CD1c-positive myeloid dendritic cell (primary cell): ENCODE measurements around the gene ARHGAP22.

Source experiments
- DNase-seq: peaks from one replicate; pipeline ENCODE4 v3.0.0-alpha.2; 2016; ENCODE audit errors: extremely low spot score

Gene ARHGAP22

DNA sequence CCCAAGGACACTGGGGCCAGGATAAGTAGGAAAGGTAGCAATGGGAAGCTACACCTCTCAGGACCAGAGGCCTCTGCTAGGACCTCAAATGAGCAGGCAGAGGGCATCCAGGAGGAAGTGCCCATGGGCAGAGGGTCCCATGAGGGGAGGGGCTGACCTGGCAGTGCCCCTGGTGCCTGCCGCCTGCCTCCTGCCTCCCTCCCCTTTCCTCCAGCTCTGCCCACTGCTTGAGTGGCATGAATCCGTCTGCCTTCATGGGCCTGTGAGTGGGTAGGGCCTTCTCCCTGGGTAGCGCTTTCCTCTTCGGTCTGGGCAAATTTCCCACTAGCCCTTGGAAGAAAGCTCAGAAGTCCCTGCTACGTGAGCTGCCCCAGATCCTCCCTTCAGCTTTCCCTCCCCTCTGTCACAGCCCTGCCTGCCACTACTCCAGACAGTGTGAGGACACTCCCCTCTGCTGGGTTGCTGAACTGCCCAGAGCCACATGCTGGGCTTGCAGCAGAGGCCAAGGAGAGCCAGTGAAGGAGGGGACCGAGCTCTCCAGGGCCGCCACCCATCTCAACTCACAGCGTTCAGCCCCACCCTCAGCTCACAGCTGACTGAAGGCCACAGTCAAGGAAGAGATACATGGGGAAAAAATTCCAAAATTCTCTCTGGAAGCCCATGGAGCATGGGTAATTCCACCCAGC, 141.4 kb downstream of the ARHGAP22 start:
- DNase-seq = no peak

DNA sequence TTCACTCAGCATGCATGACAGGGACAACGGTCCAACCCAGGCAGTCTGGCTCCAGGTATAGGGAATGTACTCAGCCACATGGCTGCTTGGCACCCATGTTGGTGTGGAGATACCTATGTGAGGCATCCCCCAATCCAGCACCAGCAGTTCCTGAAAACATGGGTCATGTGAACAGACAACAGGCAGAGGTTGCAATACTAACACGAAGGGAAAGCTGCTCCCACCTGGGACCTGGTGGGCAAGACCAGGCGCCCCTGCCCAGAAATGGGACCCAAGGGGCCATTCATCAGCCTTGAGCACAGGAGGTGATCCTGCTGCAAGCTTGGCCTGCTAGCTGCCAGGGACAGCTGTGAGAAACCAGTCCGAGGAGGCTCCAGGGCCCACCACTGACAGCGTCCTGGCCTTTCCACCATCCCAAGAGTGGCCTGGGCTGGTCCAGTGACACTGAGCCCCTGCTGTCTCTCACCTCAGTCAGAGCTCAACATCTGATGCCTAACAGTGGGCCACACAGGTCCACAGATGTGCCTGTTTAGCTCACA, 142.3 kb downstream of the ARHGAP22 start:
- no peak for DNase-seq

- no peak for DNase-seq
Measured at GRCh38 chr10:48461623-48462481, 143.0 kb downstream of the ARHGAP22 start.

GRCh38 chr10:48460182-48460581, 144.7 kb downstream of the ARHGAP22 start:
- no peak for DNase-seq

DNA sequence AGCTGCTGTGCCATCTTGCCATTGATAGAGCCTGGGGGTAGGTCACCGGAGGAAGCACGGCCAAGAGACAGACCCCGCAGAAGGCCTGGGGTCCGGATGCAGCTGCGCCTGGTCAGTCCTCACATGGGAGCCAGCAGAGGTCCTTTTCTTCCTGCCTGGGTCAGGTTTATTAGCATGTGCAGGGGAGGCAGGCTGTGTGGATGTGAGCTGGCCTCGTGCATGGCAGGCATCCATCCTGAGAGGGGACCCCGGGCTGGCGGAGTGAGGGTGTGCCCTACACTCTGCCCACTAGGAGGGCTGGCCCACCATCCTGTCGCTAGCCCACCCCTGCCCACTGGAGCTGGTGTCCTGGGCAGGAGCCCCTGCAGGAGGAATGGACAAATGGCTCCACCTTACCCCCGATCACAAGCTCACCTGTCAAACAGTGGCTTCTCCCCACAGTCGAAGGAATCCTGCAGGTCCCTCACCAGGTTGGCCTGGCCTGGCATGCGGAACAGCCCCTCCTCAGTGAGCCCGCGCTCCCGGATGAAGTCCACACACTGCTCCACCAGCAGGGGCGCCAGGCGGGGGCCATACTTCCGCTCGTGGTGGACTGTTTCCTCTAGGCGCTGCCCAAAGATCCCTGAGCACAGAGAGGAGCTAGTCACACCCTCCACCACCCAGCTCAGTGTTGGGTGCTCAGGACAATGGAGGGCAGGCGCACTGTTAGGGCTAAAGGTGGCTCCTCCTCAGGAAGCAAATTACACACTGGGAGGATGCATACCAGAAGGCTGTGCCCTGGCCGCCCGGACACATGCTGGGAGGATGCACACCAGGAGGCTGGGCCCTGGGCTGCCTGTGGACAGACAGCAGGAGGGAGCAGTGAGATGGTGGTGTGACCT, 145.4 kb downstream of the ARHGAP22 start:
- no peak for DNase-seq

DNA sequence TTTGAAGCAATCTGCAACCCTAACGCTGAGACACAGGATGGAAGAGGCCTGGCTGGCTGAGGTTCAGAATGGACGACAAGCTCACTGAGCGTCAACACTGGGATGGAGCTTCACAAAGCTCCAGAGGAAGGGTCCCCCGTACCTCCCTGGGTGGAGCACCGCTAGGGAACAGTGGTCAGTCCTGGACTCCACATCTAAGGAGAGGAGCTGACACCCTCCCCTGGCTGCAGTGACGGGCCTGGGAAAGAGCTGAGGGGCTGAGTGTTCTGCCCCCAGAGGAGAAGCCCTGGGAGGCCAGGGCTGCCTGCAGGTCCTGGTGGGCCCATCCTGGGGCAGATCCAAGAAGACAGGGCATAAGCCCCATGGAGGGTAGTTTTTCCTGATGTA, 146.2 kb downstream of the ARHGAP22 start:
- DNase-seq = no peak

DNA sequence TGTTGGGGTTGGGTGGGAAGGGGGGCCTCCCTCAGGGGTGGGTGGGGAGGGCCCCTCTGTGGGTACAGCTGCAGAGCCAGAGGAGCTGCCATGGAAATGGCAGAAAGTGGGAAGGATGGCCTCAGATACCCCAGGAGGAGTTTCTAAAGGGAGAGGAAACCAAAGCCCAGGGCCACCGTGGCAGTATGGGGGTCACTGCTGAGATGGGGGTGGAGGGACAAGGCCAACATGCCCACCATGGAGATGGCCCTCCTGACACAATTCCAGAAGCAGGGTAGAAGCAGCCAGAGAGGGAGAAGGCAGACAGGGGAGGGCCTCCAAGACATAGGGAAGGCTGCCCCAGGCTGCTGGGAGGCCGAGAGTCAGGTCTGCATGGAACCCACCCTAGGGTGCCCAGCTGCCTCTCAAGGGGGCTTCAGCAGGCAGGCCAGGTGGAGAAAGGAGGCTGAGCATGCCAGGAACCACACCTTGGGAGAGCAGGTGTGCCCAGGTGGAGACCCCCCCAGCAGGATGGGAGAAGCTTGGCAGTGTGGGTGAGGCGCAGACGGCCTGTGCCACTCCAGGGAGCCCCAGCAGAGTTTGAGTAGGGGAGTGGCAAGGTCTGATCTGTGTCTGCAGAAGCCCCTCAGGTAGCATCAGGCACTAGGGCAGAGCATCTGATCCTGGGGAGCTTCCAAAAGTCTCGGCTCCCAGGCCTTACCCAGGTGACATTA, 146.8 kb downstream of the ARHGAP22 start:
- DNase-seq = no peak

DNA sequence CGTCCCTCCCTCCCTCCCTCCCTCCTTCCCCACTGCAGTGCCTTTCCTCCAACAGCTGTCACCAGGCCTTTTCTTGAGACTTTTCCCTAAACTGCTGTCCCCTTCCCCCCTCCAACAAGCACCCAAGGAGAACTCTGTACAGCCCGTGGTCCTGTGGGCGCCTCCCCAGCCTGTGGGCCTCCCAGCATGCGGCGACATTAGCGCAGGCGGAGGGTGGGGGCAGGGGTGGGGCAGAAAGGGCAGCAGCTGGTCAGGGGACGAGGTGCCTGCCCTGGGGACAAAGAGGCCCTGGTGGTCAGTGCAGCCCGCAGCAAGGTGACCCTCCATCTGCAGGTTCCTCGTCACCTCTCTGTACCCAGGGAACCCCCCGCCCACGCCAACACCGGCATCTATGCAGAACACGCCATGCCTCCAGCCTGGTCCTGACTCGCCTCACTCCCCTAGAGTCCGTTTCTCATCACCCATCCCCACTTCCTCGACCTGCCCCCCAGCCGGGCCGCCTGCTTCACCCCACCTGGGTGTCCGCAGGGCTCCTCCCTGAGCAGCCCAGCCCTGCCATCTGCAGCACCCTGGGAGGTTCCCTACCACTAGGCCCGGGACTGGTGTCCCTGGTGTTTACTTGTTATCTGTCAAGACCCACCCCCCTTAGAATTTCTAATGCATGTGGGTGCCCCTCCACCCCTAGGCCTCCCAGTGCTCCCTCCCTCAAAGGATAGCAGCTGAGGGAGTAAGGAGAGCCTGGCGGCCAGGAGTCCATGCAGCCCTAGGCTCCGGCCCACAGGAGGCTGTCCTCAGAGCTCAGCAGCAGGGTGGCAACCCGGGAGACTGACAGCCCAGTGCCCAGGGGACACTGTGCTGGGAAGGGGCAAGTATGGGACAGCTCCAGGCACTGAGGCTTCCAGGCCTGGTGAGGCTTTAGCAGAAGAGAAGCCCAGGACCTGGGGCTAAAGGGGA, 147.8 kb downstream of the ARHGAP22 start:
- peak; percentile 18 for DNase-seq

DNA sequence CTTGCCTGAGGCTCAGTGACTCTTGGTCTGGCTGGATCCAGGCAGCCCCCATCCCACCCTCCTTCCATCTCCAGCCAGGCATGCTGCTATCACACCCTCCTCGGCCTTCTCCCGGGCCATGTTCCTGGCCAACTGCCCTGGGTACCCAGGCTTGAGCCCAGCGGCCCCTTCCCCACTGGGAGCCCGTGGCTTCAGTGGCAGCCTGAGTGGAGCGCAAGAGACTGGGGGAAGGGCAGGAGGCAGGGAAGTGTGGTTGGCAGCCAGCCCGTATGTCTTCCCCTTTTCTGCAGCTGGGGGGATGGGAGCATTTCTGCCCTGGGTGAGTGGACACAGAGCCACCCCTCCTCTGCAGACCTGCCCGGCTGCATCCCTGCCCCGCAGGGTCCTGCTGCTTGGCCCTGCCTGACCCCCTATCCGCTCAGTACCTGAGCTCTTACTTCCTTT, 148.5 kb downstream of the ARHGAP22 start:
- peak; percentile 63 for DNase-seq

- DNase-seq = no peak
Measured at GRCh38 chr10:48455392-48456151, 149.3 kb downstream of the ARHGAP22 start.

DNA sequence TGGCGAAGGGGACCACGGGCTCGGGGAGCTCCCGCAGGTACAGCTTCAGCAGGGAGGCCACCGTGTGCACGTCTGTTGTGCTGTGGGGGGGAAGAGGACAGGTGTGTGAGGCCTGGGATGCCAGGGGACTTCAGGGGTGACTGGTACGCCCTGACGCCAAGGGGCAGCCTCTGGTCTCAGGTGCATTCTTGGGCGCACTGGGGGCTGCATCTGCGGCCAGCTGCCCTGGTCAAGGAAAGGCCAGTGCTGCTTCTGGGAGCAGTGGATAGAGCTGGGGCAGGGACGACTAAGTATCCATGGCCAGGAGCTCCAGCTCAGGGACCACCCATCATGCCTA, 149.8 kb downstream of the ARHGAP22 start:
- DNase-seq = no peak

DNA sequence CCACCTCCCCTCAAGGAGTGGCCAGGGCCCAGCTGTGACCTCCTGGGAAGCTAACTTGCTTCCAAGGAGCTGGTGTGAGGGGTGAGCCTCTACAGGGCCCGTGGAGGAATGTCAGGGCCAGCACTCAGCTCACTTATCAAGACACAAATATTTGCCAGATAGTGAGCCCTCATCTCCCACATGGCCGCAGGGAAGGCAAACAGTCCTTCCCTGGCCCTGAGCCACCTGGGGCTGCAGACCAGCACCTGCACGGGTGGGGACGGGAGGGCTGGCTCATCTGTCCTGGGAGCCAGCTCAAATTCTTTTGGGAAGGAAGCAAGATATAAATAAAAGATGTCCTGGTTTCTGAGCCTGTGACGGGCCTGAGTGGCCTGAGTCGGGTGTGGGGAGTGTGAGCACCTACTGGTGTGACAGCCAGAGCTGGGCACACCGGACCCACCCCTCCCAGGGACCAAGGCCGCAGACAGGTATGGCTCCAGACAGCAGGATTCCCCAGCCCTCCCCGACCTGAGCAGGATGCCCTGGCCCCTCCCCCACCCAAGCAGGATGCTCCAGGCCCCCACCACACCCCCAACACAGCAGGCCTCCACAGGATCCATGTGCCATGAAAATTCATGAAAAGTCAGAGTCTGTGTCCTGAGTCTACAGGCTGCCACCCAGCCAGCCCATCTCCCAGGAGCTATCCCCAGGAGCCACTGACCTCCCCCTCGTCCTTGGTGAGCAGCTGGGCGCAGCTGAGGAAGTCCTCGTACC, 150.4 kb downstream of the ARHGAP22 start:
- DNase-seq = no peak

DNA sequence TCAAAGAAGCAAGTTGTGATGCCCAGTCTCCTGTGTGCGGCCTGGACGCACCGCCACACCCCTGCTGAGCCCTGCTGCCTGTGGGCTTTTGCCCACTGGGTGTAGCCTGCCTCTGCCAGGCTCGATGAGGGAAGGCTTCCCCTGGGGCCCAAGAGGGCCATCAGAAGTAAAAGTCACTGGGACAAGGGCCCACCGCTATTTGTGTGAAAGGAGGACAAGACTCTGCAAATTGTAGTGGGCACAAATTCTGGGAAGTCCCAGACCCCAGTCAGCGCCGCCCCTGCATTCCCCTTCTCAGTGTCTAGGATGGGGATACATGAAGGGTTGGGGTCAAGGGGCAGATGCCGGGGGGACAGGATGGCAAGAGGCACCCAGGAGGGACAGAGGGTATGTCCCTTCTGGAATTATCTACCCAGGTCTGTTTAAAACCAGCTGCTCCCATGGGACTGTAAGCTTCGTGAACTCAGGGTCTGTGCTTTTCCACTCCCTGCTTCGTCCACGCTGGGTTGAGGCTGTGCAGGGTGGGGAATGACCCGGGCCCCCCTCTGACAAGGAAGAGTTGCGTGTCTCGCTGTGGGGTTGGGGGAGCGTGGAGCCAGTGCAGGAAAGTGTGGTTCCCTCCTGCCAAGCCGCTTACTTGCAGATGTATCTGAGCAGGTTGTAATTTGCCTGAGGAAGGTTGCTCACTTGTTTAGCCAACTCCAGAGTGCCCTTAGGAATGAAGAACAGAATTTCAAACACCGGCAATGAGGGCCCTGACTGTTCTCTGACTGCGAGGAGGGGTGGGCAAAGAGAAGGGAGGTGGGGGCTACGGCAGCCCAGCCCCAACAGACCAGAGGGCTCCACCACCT, 151.2 kb downstream of the ARHGAP22 start:
- DNase-seq = no peak

DNA sequence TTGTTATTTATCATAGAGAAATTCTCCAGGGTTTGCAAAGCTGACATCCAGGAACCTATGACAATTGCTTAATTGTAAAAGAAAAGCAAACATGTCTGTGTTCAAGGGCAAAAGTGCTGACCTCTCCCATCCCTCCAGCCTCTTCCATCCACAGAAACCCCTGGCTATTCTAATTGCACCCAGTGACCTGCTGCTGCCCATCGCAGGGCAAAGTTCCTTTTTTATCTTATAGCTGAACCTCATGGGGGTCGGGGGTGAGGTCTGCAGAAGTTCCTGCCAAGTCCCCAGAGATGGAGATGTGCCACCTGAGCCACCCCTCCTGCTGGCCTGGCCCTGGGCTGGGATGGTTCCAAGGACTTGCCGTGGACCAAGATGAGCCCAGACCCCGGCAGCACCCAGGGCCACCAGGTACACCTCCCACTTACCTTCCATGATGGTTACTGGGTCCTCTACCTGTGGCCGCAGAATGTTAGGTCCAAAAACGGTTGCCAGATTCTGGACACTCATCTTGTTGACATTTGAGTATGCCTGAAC, 151.9 kb downstream of the ARHGAP22 start:
- DNase-seq = no peak

DNA sequence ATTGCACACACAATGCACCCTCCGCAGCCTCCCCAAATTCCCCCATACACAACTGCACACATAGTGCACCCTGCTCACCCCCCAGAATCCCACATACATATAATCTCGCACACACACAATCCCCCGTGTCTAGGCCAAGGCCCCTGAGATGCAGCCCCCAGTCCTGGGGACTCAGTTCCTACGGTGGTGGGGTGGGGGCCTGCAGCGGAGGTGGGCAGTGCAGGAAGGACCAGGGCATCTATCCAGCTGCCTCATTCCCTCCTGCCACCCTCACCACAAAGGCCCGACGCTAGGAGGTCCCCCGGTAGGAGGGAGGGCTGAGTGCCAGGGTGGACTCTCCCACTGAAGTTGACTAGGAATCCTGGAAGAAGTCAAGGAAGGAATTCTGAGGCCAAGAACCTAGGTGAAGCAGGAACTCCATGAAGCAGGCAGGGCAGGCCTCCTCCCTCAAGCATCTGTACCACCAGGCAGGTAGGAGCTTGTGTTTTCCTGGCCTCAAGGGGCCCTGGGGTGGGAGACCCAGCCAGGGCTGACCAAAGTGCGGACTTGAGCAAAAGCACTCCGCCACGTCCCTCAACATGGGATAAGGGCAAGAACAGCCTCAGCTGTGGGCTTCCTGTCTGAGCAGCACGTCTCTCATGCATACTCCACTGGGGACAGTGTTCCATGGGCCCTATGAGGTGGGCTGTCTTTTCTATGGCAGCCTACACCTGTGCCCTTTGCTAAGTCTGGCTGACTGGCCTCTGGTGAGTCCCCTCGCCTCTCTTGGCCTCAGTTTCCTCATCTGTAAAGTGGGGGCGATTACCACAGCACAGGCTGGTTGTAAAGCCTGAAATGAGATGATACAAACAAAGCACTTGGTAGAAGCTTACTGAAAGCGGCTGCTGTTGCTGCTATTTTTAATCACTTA, 152.6 kb downstream of the ARHGAP22 start:
- DNase-seq = no peak

DNA sequence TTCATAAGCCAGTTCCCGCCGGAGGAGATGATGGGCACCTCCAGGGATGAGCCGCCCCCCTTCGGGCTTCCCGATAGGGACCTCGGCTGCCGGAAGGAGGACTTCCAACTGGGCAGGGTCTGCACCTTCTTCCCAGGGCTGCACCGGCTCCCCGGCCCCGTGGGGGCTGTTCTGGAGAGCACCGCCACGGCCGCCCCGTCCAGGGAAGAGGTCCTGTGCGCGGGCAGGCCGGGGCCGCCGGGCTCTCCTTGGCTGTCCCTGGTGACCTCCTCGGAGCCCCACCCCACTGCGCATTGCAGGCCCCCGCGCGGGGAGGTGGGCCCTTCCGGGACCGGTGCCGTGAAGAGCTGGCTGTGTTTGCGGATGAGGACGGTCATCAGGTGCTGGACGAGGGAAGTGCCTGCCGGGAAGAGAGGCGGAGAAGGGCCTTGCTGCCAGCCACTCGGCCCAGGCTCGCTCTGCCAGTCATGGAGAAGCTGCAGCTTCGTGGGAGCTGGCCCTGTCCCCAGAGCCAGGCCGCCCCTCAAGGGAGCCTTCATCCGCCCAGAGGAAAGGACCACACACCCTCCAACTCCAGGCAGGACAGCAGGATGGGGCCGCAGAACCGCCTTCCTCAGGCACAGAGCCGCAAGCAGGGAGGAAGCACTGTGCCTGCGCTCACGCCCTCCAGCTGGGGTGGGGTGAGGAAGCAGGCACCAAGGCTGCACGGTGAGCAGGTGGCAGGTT, 154.0 kb downstream of the ARHGAP22 start:
- no peak for DNase-seq
